Fibroblast of skin of scalp (primary cell): ENCODE data around the gene TMEM151B.

ENCODE experiments used
- DNase-seq: peaks from one replicate; pipeline ENCODE4 v3.0.0-alpha.2; 2013

TMEM151B gene

GRCh38 chr6:44264154-44265006 lies 5.9 kb upstream of the TMEM151B start:
- DNase-seq, result no peak

- peak; percentile 89 for DNase-seq
These were observed 5.1 kb upstream of the TMEM151B start, which contains the start of gene NFKBIE for GRCh38 chr6:44265007-44265721. Gene NFKBIE (minus strand): TSS chr6:44265551. CDS start chr6:44265346, 205 bp downstream.

- DNase-seq, result no peak
These were observed 4.5 kb upstream of the TMEM151B start for GRCh38 chr6:44265722-44266233.

- no peak for DNase-seq
These were observed 3.9 kb upstream of the TMEM151B start for GRCh38 chr6:44266347-44266746.

- DNase-seq, result no peak
These were observed 3.0 kb upstream of the TMEM151B start for GRCh38 chr6:44267252-44267651.

GRCh38 chr6:44268095-44268628 lies 2.1 kb upstream of the TMEM151B start:
- peak; percentile 32 for DNase-seq

- DNase-seq, result no peak
These were observed 901 bp upstream of the TMEM151B start for GRCh38 chr6:44269178-44269920.

- no peak for DNase-seq
These were observed 516 bp downstream of the TMEM151B start for GRCh38 chr6:44270526-44271405.

GRCh38 chr6:44271406-44271723 lies 1.1 kb downstream of the TMEM151B start:
- DNase-seq, result no peak

GRCh38 chr6:44271914-44272313 lies 1.7 kb downstream of the TMEM151B start:
- DNase-seq, result no peak

- no peak for DNase-seq
These were observed 2.3 kb downstream of the TMEM151B start for GRCh38 chr6:44272529-44272928.

GRCh38 chr6:44272999-44273566 lies 2.8 kb downstream of the TMEM151B start:
- no peak for DNase-seq

GRCh38 chr6:44273617-44274016 lies 3.4 kb downstream of the TMEM151B start:
- DNase-seq, result no peak

- DNase-seq, result no peak
These were observed 5.1 kb downstream of the TMEM151B start for GRCh38 chr6:44275271-44275748.

- DNase-seq, result no peak
These were observed 5.7 kb downstream of the TMEM151B start for GRCh38 chr6:44275749-44276648.

- DNase-seq, result no peak
These were observed 6.7 kb downstream of the TMEM151B start for GRCh38 chr6:44276667-44277640.

- no peak for DNase-seq
These were observed 7.5 kb downstream of the TMEM151B start for GRCh38 chr6:44277763-44278162.

- DNase-seq, result no peak
These were observed 8.1 kb downstream of the TMEM151B start for GRCh38 chr6:44278315-44278714.
